ENCODE measurements around the gene AK8.
A peak's percentile ranks its signal among the peaks of the same experiment; 100 is the strongest.

Gene AK8

DNA sequence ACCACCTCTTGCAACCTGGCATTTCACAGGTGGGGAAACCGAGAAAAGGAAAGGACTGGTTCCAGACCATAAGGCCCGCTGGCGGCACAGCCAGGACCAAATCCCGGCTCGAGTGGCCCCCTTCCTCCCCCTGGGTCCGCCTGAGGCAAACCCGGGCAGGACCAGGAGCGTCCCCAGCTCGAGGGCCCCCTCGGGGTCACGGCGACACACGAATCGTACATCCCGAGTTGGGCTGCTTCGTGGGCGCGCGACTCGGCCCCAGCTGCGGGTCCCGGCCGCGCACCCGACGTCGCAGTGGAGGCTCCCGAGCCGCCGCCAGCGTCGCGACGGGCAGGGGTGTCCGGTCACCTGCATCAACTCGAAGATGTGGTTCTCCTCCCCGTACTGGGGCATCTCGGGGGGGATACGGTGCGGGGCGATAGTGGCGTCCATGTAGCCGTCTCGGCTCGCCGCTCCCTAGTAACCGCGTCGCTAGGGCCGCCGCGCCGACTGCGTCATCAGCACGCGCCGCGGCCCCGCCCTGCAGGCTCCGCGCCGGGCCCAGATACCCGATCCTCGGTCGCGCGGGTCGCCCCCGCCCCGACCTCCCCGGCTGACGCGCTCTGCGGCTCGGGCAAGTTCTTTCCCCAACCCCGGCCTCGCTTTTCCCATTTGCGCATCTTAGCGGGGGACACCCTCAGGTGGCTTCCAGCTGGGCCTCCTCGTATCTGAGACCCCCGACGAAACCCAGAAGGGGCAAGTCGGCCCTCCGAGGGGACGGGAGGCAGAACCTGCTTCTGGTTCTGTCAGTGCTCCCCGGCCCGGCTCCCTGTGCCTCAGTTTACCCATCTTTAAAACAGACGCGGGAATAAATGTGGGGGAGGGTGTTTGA, at the start of gene AK8:
Gene AK8 (minus strand): TSS at position 461 of the 871 bp plus-strand sequence. CDS start 29 bp downstream, at position 432.
- peak; percentile 58 for DNase-seq

DNA sequence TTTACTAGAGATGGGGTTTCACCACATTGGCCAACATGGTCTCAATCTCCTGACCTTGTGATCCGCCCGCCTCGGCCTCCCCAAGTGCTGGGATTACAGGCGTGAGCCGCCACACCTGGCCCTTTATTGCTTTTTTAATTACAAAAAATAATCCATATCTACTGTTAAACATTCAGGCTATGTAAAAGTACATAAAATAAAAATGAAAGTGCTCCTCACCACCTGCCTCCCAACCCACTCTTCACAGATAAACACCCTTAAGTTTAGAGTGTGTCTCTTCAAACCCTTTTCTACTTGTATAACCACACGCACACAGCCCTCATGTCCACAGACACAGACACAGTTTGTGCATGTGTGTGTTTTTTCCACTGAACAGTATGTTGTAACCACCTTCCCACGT, 49.6 kb upstream of the AK8 start:
- DNase-seq = no peak

DNA sequence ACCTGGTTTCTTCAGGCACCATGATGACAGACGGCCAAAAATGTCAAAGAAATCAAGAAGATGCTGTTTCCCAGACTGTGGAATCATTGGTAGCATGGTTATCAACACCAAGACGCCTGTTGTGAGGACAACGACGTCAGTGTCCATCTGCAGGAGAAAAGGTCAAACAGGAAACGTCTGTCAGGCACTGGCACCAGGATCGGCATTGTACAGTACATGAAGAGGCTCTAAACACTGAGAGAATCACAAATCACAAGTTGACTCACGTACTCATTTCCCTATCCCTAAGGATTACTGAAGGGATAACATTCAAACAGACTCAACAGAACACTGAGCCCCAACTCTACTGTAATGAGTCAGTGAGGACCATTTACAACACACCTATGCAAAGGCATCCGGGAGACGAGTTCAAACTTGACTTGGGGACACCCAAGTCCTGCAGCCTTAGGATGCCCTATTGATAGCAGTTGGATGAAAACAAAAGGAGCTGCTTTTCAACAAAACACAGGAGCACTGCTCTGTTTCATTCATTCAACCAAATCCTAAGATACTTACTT, 45.3 kb upstream of the AK8 start:
- DNase-seq = no peak

DNA sequence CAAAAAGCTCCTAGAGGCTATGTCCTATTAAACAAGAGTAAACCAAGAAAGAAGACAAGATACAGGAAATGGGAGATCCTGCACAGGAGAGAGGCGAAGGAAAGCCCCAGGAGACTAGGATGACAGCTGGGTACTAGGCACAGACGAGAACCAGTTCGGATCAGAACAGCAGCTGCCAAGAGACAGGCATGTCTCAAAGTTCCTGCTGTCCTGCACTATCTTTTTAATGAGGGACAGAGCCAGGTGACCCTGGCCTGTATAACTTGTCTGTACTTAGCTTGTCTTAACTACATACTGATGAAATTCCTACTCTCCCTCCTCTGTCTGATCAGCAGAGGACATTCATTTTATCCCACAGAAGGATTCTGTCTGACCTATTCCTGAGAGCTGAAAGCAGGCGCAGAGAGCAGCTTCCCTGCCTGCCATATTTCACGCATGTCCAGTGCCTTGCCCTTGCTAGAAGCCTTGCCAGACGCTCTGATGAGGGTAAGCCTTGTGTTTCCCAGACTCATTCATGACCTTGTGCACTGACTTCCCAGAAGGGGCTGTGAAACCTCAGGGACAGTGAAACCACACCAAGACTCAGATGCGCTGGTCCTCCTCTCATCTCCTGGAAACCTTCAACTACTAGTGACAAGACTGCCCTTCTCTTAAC, 41.7 kb upstream of the AK8 start:
- DNase-seq = no peak

DNA sequence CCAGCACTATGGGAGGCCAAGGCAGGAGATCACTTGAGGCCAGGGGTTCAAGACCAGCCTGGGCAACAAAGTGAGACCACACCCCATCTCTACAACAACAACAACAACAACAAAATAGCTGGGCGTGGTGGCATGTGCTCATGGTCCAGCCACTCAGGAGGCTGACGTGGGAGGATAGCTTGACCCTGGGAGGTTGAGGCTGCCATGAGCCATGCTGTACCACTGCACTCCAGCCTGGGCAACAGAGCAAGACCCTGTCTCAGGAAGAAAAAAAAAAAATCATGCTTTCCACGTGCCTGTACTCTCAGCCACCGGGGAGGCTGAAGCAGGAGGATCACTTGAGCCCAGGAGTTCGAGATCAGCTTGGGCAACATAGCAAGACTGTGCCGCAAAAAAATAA, 36.8 kb upstream of the AK8 start:
- DNase-seq = no peak

DNA sequence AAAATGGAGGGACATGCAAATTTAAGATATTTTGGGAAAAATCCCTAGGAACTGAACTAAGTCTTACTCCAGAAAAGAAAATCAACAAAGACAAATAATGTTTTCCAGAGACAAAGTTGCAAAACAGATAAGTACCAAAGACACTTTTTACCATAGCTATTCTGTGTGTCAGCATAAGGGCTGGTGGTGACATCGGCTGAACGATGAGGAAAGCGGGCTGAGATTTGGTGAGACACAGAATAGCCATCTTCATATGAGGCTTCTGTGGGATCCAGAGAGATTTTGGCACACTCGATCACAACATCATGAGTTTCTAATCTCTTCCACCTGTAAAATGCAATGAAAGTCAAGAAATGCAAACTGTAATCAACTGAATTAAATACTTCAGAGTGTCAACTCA, 34.0 kb upstream of the AK8 start:
- DNase-seq = no peak

DNA sequence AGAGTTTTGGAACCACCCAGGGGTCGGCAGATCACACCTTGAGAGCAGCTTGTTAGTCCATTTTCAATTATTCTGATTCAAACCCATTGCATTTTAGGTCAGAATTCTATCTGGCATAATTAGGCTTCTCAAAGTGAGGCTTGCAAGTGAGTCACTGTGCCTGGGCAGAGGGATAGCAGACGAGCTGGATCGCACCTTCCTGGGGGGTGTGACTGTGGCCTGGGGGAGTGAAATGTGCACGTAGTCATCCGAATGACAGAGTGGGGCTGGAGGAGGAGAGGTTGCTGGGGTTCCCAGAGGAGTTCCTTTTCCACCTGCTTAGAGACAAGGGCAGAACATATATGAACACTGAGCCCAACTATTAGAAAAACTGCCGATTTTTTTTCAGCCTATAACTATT, 32.3 kb upstream of the AK8 start:
- no peak for DNase-seq

DNA sequence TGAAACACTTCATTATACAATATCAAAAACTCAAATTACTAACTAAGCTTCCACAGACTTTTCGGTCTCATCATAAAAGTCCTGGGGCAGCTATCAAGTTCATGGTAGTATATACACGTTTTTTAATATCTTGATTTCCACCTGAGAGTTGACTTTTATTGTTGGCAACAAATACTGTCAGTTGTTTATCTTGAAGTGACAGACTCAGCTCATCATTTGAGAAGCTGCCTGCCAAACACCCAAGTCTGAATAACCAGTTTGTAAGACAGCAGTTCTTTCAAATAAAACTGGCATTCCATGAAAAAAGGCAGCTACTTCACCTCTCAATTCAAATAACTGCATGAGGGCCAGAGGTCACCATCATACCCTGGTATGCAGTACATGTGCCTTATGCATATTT, 31.2 kb upstream of the AK8 start:
- DNase-seq = no peak

DNA sequence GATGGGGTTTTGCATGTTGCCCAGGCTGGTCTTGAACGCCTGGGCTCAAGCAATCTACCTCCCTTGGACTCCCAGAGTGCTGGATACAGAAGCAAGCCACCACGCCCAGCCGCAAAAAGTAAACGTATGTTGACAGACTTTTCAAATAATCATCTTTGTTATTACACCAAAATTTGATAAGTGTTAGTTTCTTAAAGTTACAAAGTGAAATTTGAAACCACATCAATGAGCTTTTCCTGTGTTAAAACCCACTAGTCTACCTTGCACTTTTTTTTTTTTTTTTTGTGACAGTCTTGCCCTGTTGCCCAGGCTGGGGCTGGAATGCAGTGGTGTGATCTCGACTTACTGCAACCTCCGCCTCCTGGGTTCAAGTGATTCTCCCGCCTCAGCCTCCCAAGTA, 30.6 kb upstream of the AK8 start:
- no peak for DNase-seq

GRCh38 chr9:132905726-132906125, 27.6 kb upstream of the AK8 start:
- DNase-seq = no peak

DNA sequence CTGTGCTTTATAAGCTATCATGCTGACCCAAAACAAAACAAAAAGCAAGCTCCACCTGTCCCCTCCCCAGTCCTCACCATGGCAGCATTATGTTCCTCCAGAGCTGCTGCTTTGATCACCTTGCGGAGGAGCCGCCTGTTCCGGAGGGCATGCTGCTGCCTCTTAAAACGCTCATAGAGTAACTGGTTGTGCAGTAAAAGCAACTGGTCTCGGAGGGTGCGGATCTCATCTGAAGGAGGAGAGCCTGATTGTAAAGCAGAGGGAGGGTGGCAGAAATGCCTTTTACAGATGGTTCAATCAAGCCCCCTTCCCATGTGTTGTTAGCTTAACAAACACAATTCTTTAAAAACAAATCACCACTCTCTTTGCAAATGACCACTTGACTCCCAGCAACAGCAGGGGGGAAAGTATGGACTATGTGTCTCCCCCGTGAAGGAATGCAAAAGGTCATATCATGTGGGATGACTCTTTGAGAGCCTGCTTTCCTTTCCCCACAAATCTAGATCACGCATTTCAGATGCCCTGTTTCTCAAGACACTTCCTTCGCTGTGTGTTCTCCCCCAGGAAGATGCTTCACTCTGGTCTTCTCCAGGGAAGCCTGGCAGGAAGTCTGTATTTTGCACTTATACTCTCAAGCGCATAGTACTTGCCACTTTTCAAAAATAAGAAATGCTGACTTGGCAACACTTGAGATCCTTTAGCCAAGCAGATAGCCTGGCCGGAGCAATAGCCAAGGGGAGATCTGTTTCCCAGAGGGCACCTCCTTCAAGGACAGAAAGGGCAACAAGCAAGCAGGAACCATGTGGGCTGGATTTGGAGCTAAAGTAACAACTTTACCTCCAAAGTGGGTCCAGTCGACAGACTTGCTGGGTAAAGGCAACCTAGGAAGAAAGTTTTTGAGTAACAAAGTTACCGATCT, 25.7 kb upstream of the AK8 start:
- DNase-seq = no peak

DNA sequence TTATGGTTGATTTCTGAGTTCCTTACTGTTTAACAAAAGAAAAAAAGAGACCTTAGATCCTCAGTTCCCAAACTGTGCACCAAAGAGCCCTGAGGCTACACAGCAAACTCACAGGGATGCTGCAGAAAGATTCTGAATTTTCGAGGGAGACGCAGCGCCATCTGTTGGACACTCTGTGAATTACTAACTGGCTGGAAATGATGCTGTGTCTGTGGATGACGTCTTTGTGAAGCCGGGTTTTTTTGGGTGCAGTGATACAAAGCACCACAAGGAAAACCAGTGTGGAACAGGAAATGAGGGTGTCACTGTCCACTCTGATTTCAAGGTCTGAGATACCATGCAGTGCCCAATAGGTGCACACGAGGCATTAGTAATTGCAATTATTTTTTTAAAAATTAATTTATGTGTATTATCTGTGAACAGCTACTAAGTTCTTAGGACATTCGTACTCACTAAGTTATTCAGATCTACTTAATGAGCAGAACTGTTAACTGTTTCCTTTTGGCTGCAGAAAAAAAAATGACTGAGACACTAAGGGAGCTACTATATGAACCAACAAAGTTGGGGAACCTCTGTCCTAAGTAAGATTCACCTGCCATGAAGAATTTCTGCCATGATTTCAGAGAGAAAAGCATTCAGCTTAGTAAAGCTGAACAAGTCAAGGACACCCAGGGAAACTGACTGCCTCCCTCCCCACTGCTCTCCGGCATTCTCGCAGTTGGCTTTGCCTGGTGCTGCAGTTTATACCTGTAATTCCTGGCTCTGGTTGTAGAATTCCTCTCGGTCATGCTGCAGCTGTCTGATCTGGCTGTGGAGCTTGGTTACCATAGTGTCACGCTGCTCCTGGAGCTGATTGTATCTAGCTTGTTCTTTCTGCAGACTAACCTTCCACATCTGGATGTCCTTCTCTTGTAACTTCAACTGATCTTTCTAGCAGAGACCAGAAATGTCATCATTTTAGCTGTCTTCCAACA, 24.1 kb upstream of the AK8 start:
- DNase-seq = peak; percentile 37

DNA sequence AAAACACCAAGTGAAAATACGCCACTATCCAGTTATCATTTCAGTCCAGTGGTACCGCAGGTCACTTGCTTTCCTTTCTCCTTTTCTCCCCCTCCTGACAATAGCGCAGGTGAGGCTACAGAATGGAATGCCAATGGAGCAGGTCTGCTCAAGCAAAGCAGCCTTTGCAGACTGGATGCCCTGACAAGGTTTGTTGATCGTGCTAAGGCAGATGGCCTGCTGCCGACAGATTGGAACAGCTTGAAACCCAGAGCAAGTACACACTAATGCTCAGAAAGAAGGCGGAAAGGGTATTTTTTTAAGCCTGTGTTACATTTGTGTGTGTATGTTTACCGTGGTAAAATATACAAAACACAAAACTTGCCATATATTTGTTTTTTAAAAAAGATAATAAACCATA, 20.0 kb upstream of the AK8 start:
- no peak for DNase-seq

- no peak for DNase-seq
These were observed 18.8 kb upstream of the AK8 start for GRCh38 chr9:132896906-132897305.

DNA sequence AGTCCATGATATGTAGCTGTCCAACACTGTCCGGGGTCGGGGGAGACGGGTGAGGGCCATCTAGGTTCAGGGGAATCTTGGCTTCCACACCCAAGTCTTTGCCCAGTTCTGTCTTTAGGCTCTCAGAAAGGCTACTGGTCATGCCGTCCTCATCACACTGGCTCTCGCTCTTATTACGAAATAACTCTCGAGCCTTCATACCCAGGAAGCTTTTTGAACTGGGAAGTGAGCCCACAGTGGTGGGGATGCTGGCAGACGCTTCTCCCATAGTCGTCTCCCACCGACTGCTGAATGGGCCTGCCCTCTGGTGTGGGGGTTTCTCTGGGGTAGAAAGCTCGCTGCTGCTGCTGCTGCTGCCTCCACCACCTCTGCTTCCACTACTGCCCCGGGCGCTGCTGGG, 18.2 kb upstream of the AK8 start:
- no peak for DNase-seq

DNA sequence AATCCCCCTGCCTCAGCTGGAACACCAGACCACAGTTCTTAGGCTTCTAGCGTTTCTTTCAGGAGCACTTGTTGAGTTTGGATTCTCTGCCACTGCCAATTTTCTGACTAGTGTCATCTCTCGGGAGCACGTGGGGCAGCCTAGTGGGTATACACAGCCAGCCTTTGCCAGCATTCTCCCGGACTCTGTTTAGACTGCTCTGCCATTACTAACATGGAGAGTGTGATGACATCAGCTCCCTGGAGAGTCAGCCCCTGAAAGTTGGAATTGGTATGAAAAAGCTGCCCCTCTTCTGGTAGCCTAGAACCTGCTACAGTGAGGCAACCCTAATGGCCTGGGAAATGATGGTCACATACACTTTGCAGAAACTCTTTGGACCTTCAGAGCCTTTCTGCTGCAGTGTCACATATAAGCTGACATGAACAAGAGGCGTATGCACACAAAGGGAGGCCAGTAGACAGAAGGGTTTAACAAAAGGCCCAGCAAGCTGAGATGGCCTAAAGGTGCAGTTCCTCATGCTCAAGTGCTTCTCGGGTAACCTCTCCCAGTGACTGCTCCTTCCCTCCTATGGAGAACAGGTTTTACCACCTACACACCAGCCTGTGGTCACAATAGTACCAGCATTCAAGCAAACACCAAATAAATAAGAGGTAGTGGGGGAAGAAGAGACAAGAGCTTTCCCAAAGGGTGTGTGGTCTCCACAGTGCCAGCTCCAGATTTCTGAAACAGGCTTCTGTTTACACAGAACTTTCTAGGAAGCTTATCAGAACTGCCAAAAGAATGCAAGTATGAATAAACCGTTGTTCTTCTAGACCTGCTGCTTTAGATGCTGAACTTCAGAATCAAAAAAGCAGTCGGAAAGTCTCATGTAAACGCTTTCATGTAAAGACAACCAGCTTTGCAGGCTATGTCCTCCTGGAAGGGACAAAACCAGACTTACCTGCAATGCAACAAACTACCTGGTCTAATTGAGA, 17.1 kb upstream of the AK8 start:
- DNase-seq = no peak

- DNase-seq = no peak
These were observed 16.3 kb upstream of the AK8 start for GRCh38 chr9:132894346-132894745.

- no peak for DNase-seq
These were observed 14.3 kb upstream of the AK8 start for GRCh38 chr9:132892400-132892799.

DNA sequence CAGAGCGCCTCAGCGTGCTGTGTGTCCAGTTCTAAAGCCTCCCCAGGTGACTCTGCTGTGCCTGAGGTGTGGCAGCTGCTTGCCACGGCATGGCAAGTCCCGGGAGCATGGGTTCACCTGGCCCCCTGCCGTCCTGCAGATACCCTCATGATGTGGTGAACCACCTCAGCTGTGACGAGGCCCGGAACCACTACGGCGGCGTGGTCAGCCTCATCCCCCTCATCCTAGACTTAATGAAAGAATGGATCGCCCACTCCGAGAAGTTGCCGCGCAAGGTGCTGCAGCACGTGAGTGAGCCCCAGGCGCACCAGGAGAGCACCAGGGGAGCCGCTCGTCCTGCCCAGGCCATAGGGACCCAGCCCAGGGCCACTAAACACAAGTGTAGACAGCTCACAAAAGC, 10.1 kb upstream of the AK8 start:
- no peak for DNase-seq

All from NCI-H226 (cell line).